ENCODE results near the gene SLC2A5.

Gene SLC2A5

GRCh38 chr1:9069326-9070100 is at the start of gene SLC2A5:
SLC2A5 (minus strand) TSS chr1:9069635; CDS start chr1:9069536, 99 bp downstream.
- Histone ChIP-seq H3K9me3 (ENCODE audit: low read length) (no peaks in the 10 kb centered on the region), H3K36me3 (ENCODE audit: insufficient read depth, low read length) (no peaks in the 10 kb centered on the region), H2AFZ (ENCODE audit: low read depth, low read length) (no peak within 1 kb of the TSS), H3K27me3 (ENCODE audit: insufficient read depth, low read length) (no peaks in the 10 kb centered on the region), H3K4me3 (ENCODE audit: low read length) (no peak within 1 kb of the TSS), H3K4me1 (ENCODE audit: insufficient read depth, low read length) (no peaks in the 10 kb centered on the region)

- Histone ChIP-seq H3K4me1 (ENCODE audit: insufficient read depth, low read length) (no peaks in the 10 kb centered on the region), H2AFZ (ENCODE audit: low read depth, low read length) (no peak overlapping the region), H3K9me3 (ENCODE audit: low read length) (no peaks in the 10 kb centered on the region), H3K36me3 (ENCODE audit: insufficient read depth, low read length) (no peaks in the 10 kb centered on the region), H3K4me3 (ENCODE audit: low read length) (no peak overlapping the region), H3K27me3 (ENCODE audit: insufficient read depth, low read length) (peaks cover 9% of the 10 kb centered on the region)
Observed at GRCh38 chr1:9118186-9118585, 48.8 kb upstream of the SLC2A5 start.

- no peak overlapping the region for H3K4me3 ChIP-seq (ENCODE audit: low read length)
- H3K36me3 ChIP-seq (ENCODE audit: insufficient read depth, low read length): no peaks in the 10 kb centered on the region
Observed at GRCh38 chr1:9115351-9116205, 46.1 kb upstream of the SLC2A5 start.

GRCh38 chr1:9112961-9113880 is 43.8 kb upstream of the SLC2A5 start:
- H3K4me3 ChIP-seq (ENCODE audit: low read length): no peak overlapping the region

More at GRCh38 chr1:9115351-9116205, 46.1 kb upstream of the SLC2A5 start:
- Histone ChIP-seq H3K9me3 (ENCODE audit: low read length) (no peaks in the 10 kb centered on the region), H3K4me1 (ENCODE audit: insufficient read depth, low read length) (no peaks in the 10 kb centered on the region), H3K27me3 (ENCODE audit: insufficient read depth, low read length) (peaks cover 13% of the 10 kb centered on the region), H2AFZ (ENCODE audit: low read depth, low read length) (no peak overlapping the region)

GRCh38 chr1:9111957-9112356 is 42.5 kb upstream of the SLC2A5 start:
- no peak overlapping the region for H3K4me3 ChIP-seq (ENCODE audit: low read length)
- H2AFZ ChIP-seq (ENCODE audit: low read depth, low read length): no peak overlapping the region
- H3K27me3 ChIP-seq (ENCODE audit: insufficient read depth, low read length): peaks cover 4% of the 10 kb centered on the region
- H3K36me3 ChIP-seq (ENCODE audit: insufficient read depth, low read length): no peaks in the 10 kb centered on the region
- H3K9me3 ChIP-seq (ENCODE audit: low read length): no peaks in the 10 kb centered on the region
- no peaks in the 10 kb centered on the region for H3K4me1 ChIP-seq (ENCODE audit: insufficient read depth, low read length)

More at GRCh38 chr1:9112961-9113880, 43.8 kb upstream of the SLC2A5 start:
- Histone ChIP-seq H3K9me3 (ENCODE audit: low read length) (no peaks in the 10 kb centered on the region), H3K4me1 (ENCODE audit: insufficient read depth, low read length) (no peaks in the 10 kb centered on the region), H3K36me3 (ENCODE audit: insufficient read depth, low read length) (no peaks in the 10 kb centered on the region), H3K27me3 (ENCODE audit: insufficient read depth, low read length) (peaks cover 8% of the 10 kb centered on the region), H2AFZ (ENCODE audit: low read depth, low read length) (no peak overlapping the region)

- Histone ChIP-seq H3K4me1 (ENCODE audit: insufficient read depth, low read length) (no peaks in the 10 kb centered on the region), H3K36me3 (ENCODE audit: insufficient read depth, low read length) (no peaks in the 10 kb centered on the region), H3K27me3 (ENCODE audit: insufficient read depth, low read length) (peaks cover 4% of the 10 kb centered on the region), H3K9me3 (ENCODE audit: low read length) (no peaks in the 10 kb centered on the region), H3K4me3 (ENCODE audit: low read length) (no peak overlapping the region), H2AFZ (ENCODE audit: low read depth, low read length) (no peak overlapping the region)
Observed at GRCh38 chr1:9111357-9111691, 41.9 kb upstream of the SLC2A5 start.

- H3K9me3 ChIP-seq (ENCODE audit: low read length): no peaks in the 10 kb centered on the region
- no peak overlapping the region for H3K4me3 ChIP-seq (ENCODE audit: low read length)
- H2AFZ ChIP-seq (ENCODE audit: low read depth, low read length): no peak overlapping the region
- H3K27me3 ChIP-seq (ENCODE audit: insufficient read depth, low read length): peaks cover 4% of the 10 kb centered on the region
- H3K4me1 ChIP-seq (ENCODE audit: insufficient read depth, low read length): no peaks in the 10 kb centered on the region
- H3K36me3 ChIP-seq (ENCODE audit: insufficient read depth, low read length): no peaks in the 10 kb centered on the region
Observed at GRCh38 chr1:9110669-9111356, 41.4 kb upstream of the SLC2A5 start.

- Histone ChIP-seq H3K36me3 (ENCODE audit: insufficient read depth, low read length) (no peaks in the 10 kb centered on the region), H3K9me3 (ENCODE audit: low read length) (no peaks in the 10 kb centered on the region)
Observed at GRCh38 chr1:9108056-9108665, 38.7 kb upstream of the SLC2A5 start.

GRCh38 chr1:9107136-9107535 is 37.7 kb upstream of the SLC2A5 start:
- H3K27me3 ChIP-seq (ENCODE audit: insufficient read depth, low read length): no peaks in the 10 kb centered on the region
- no peaks in the 10 kb centered on the region for H3K36me3 ChIP-seq (ENCODE audit: insufficient read depth, low read length)
- no peak overlapping the region for H3K4me3 ChIP-seq (ENCODE audit: low read length)
- no peaks in the 10 kb centered on the region for H3K9me3 ChIP-seq (ENCODE audit: low read length)
- H2AFZ ChIP-seq (ENCODE audit: low read depth, low read length): no peak overlapping the region
- no peaks in the 10 kb centered on the region for H3K4me1 ChIP-seq (ENCODE audit: insufficient read depth, low read length)

More at GRCh38 chr1:9108056-9108665, 38.7 kb upstream of the SLC2A5 start:
- H2AFZ ChIP-seq (ENCODE audit: low read depth, low read length): no peak overlapping the region
- H3K4me1 ChIP-seq (ENCODE audit: insufficient read depth, low read length): no peaks in the 10 kb centered on the region
- no peak overlapping the region for H3K4me3 ChIP-seq (ENCODE audit: low read length)
- H3K27me3 ChIP-seq (ENCODE audit: insufficient read depth, low read length): peaks cover 4% of the 10 kb centered on the region

- Histone ChIP-seq H2AFZ (ENCODE audit: low read depth, low read length) (no peak overlapping the region), H3K27me3 (ENCODE audit: insufficient read depth, low read length) (no peaks in the 10 kb centered on the region), H3K9me3 (ENCODE audit: low read length) (no peaks in the 10 kb centered on the region)
Observed at GRCh38 chr1:9106286-9106685, 36.9 kb upstream of the SLC2A5 start.

GRCh38 chr1:9105336-9105867 is 36.0 kb upstream of the SLC2A5 start:
- no peak overlapping the region for H2AFZ ChIP-seq (ENCODE audit: low read depth, low read length)
- H3K4me1 ChIP-seq (ENCODE audit: insufficient read depth, low read length): no peaks in the 10 kb centered on the region
- no peak overlapping the region for H3K4me3 ChIP-seq (ENCODE audit: low read length)
- no peaks in the 10 kb centered on the region for H3K27me3 ChIP-seq (ENCODE audit: insufficient read depth, low read length)
- no peaks in the 10 kb centered on the region for H3K36me3 ChIP-seq (ENCODE audit: insufficient read depth, low read length)
- H3K9me3 ChIP-seq (ENCODE audit: low read length): no peaks in the 10 kb centered on the region

More at GRCh38 chr1:9106286-9106685, 36.9 kb upstream of the SLC2A5 start:
- Histone ChIP-seq H3K36me3 (ENCODE audit: insufficient read depth, low read length) (no peaks in the 10 kb centered on the region), H3K4me3 (ENCODE audit: low read length) (no peak overlapping the region), H3K4me1 (ENCODE audit: insufficient read depth, low read length) (no peaks in the 10 kb centered on the region)

All from neuron (in vitro differentiated cells).